GM12874 (cell line): ENCODE data around the gene GDF7.

Experiments
- CTCF ChIP-seq: IDR thresholded peaks from 2 replicates; pipeline ENCODE4 v1.5.1; 2011; ENCODE audit warnings: low read depth, mild to moderate bottlenecking, control low read depth, low read length, moderate library complexity; ENCODE audit not compliant: insufficient read depth

GDF7 gene

GRCh38 chr2:20621366-20622295, 45.3 kb upstream of the GDF7 start:
- TF ChIP-seq CTCF, result no peak

GRCh38 chr2:20622296-20622686, 44.7 kb upstream of the GDF7 start:
- TF ChIP-seq CTCF, result no peak

- no peak for TF ChIP-seq CTCF
These were observed 44.2 kb upstream of the GDF7 start for GRCh38 chr2:20622731-20623130.

GRCh38 chr2:20623241-20623640, 43.7 kb upstream of the GDF7 start:
- TF ChIP-seq CTCF, result no peak

GRCh38 chr2:20623741-20624155, 43.2 kb upstream of the GDF7 start:
- no peak for TF ChIP-seq CTCF

GRCh38 chr2:20624156-20624883, 42.6 kb upstream of the GDF7 start:
- TF ChIP-seq CTCF, result no peak

- no peak for TF ChIP-seq CTCF
These were observed 42.0 kb upstream of the GDF7 start for GRCh38 chr2:20624884-20625485.
